Activated CD8-positive, alpha-beta memory T cell treated with anti-CD3 and anti-CD28 coated beads for 24 hours (primary cell): ENCODE data around the gene GXYLT2.
"Not testable (repeated sequence)": the region's sequence is repeated elsewhere in the genome, so short reads cannot be mapped to it uniquely, and the experiment has no call there.

Experiments
- DNase-seq: peaks from one replicate; pipeline ENCODE4 v3.0.0-alpha.2; 2020

The GXYLT2 gene

DNA sequence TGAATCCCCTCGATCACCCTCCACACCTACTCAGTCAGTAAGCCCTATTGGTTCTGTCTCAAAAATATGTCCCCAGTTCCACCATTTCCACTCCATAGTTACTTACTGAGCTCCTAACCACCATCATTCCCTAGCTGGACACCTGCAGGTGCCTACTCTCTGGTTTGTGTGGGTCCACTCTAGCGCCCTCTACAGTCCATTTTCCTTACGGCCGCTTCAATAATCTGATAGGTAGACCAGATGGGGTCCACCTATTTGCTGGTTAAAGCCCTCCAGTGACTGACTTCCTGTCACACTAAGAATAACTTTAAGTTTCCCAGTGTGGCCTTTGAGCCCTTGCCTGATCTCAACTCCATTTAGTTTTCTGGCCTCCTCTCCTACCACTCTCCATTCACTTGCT, 5.0 kb downstream of the GXYLT2 start:
- no peak for DNase-seq

DNA sequence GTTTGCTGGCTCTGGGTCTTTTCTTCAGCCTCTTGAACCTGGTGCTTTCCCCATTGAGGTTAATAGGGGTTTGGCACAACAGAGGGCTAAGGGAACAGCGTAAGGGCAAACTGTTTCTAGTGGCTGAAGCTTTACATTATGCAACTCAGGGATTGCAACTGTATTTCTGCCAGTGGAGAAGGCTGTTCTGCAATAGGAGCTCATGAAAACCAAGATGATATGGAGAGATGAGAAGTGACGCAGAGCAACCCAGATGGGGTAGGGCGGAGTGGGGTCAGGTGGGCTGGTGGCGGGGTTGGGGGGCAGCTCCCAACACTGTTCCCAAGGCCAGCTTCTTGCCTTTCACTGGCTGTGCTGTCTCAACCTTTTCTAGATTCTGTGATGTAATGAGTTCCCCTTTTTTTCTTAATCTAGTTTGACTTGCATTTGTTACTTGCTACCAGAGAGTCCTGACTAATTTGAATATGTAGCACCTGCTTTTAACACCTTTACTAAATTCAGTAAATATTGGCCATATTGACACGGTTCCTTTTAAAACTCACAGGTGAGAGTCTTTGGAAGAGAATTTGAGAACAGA, 7.2 kb downstream of the GXYLT2 start:
- no peak for DNase-seq

DNA sequence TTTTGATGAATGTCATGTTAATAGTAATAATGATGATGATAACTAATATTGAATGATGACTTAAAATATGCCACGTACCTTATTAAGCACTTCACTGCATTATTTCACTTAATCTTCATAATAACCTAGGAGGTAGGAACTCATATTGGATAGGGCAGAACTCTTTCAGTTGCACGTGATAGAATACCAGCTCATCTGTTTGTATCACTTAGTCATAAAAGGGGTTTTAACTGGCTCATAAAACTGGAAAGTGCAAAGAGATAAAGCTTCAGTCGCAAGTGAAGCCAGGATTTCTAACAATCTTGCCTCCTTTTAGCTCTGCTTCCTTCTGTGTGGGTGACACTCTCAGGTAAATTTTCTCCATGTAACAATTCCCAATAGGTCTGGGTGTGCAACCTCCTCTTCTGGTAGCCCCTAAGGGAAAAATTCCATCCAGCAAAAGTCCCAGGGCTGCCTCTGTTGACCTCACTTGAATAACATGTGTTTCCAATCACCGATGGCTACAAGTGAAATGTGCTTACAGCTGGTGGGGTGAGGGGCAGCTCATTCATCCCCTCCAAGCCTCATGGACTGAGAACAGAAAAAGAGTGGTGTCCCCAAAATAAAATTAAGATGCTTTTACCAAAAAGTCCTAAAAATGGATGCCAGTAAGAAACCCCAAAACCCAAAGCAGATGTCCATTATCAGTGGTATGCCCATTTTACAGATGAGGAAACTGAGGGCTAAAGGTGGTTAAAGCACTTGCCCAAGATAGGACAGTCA, 9.3 kb downstream of the GXYLT2 start:
- no peak for DNase-seq

DNA sequence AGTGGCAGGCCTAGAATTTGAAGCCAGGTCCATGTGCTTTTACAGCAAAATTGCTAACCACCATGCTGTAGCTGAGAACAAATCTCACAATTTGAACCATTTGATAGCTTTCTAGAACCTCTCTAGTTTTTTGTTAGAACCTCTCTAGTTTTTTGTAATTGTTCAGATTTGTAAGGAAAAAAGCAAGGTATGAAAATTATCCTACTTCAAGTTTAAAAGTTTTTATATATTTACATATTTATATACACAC, 9.8 kb downstream of the GXYLT2 start:
- DNase-seq = no peak

DNA sequence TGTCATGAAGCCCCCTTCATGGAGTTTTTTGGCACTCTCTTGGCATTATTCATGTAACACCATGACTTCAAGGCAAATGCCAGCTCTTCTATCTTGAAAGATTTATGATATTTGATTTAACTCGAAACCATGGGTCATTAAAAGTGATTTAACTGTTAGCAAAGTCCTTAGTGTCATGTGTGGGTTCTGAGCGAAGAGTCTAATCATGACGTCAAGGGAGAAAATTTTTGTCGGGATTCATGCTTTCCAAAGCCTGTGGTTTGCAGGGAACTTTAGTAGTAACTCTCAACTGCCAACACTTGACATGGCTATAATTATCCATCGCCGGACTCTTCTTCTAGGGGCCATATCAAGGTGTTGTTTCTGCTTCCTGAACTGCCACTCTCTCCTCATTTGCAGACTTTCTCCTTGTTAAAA, 11.5 kb downstream of the GXYLT2 start:
- DNase-seq = no peak

DNA sequence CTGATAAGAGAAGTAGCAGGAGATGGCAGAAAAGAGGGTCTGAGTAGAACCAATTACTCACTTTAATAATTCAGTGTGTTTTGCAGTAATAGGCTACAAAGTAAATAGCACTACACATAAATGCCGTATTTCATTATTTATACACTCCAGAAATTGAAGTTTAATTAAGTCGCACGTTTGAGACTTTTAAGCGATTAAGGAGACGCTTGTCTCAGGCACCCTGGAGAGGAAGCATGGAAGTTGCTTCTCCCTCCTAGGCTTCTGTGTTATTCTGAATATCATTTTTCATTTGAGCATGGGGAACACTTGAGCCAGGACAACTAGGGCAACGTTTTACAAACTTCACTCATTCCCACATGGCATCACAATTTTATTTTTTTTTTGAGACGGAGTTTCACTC, 12.2 kb downstream of the GXYLT2 start:
- no peak for DNase-seq

DNA sequence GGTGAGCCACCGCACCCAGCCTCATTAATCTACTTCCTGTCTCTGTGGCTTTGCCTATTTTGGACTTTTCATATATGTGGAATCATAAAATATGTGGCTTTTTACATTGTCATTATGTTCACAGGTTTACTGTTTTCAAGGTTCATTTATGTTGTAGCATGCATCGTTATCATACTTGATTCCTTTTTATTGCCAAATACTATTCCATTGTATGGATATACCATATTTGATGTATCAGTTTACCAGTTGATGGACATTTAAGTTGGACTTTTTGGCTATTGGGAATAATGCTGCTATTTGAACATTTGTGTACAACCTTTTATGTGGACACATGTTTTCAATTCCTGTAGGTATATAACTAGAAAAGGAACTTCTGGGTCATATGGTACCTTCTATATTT, 14.0 kb downstream of the GXYLT2 start:
- DNase-seq = no peak

DNA sequence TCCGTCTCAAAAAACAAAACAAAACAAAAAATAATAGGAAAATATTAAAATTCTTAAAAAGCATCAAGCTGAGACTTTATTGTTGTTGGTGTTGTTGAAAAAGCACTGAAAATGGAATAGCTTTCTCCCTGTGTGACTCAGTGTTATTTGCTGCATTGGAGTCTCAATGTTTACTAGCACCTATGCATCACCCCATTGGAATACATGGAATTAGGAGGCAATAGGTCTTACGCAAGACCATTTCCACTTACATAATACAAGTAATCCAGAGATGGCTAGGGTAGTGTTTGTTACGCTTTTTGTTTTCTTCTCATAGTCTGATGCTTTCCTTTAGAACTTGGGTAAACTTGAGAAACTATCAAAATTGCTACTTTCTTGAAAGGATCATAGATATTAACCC, 15.2 kb downstream of the GXYLT2 start:
- DNase-seq = no peak

DNA sequence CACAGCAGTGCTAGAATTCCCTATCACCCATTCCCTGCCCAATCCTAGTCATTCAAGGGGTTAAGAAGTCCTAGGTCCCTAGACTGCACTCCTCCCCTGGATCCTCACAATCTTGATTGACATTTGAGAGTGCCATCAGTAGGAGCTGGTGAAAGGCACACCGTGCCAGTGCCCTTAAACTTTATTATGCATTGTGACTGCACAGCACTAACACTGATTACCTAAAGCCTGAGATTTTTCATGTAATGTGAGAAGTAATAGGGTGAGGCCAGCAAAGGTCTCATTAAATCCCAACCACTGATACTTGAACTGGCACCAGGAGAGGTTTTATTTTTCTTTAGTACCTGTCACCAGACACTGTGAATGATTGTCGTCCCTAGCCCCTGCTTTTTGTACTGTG, 16.3 kb downstream of the GXYLT2 start:
- no peak for DNase-seq

DNA sequence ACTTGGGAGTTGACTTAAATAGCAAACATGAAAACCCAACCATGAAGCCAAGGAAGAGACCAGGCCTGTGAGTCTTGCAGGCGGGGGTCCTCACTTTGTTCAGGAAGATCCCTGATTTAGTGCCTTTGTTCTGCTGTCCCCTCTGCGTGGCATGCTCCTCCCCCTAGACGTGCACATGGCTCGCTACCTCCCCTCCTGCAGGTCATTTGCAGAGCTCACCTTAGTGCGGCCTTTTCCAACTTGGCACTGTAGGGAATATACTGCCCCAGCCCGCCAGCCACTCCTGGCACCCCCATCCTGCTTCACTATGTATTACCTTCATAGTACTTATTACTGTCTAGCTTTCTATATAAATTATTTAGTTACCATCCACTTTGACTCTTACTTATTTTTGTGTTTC, 18.3 kb downstream of the GXYLT2 start:
- DNase-seq = no peak

DNA sequence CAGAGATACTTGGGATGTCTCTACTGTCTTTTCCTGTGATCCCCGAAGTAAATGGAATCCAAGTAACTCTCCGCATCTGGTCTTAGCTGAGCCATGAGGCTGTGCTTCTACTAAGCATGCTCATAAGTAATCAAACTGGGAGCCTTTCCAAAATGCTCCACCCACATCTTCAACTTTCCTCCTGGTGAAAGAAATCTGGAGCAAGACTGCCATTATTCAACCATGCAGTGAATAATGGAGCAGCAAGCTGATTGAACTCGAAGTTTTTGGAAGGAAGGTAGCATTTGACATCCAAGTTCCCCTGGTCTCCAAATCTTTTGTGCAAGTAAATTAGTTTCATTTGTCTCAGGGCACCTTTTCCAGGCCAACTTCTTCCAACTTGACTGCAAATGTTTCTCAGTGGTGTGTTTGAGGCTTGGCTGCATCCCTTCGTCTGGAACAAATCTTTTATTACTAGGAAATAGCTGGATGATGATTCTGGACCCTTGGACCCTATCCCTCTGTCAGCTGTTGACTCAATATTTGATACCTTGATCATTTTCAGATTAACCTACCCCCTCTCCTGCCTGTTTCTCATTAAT, 19.4 kb downstream of the GXYLT2 start:
- no peak for DNase-seq

DNA sequence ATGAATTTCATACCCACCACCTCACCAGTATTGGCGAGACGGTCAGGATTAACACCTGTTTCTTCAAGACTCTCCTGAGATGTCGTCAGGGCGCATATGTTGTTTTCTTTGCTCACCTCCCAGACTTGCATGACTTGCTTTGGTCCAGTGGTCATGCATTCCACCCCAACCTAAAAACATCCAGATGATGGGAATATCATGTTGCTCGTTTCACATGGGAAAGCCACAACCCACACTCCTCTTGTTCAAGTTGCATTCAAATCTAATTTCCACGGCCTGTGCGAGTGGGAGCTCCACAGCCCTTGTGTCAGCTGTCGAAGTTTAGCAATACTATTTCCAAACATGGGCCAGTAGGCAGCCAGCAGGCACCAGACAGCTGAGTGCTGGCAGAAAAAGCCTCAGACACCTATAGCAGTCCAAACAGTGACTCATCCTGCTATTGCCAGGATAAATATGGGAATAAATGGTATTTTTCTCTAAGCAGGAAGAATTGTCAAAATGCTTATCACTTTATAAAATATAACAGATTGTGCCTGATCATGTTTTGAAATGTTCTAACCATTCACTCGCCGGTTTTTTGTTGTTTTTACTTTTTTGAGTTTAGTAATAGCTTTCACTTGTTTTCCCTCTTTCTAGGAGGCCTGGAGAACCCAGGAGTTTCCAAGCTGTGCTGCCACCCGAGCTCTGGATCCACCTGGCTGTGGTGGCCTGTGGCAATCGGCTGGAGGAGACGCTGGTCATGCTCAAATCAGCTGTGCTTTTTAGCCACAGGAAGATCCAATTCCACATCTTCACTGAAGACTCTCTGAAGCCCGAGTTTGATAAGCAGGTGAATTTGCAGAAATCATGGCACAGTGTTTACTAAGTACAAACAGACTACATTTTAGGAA, 20.1 kb downstream of the GXYLT2 start:
- no peak for DNase-seq

DNA sequence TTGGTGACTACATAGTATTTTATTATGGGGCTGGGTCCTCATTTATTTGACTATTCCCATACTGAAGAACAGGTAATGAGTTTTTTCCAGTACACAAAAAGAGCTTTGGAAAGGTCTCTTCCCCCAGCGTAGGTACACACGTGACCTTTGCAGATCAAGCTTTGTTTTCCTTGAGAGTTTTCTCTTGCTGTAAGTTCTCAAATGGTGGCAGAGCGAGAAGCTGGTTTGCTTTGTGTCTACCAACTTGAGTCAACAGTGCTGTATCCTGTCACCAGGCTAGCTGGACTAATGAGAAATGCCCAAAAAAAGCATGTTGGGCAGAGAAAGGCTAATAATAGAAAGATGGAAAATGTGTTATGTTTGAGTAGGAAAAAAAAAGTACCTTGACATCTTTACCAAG, 21.7 kb downstream of the GXYLT2 start:
- DNase-seq = no peak

DNA sequence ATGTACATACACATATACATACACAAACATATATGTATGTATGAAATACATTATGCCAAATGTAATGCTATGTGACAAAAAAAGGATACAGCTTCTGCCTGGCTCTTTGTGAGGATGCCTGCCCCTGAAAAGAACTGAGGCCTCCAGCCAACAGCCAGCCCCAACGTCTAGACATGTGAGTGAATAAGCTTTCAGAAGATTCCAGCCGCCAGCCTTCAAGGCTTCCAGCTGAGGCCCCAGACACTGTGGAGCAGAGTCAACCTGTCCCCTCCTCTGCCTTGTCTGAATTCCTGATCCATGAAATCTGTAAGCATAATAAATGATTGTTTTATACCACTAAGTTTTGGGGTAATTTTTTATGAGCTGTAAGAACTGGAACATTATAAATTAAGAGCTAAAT, 24.7 kb downstream of the GXYLT2 start:
- no peak for DNase-seq

DNA sequence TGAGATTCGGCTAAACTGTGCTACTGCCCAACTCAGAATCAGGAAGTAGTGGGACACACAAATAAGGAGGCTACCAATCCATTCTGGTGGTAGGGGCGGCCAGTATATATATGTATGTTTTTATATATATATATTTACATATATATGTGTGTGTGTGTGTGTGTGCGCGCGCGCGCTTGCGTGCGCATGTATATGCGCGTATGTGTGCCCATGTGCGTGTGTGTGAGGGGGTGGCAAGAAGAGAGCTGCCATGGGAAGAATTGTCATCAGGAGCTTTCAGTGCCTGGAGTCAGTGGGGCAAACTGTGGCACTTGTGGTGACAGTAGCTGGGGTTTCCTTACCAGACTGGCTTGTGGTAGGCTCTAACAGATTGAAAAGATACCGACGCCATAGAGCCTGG, 26.5 kb downstream of the GXYLT2 start:
- DNase-seq = no peak

DNA sequence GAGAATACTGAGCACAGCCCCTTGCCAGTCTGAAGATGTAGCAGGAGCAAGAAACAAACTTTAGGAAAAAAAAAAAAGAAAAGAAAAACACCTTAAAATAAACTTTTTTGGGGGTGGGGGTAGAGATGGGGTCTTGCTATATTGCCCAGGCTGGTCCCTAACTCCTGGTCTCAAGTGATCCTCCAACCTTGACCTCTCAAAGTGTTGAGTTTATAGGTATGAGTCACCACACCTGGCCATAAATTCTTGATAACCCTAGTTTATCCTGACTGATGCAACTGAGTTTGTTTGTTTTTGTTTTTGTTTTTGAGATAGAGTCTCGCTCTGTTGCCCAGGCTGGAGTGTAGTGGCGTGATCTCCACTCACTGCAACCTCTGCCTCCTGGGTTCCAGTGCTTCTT, 28.4 kb downstream of the GXYLT2 start:
- DNase-seq = no peak

DNA sequence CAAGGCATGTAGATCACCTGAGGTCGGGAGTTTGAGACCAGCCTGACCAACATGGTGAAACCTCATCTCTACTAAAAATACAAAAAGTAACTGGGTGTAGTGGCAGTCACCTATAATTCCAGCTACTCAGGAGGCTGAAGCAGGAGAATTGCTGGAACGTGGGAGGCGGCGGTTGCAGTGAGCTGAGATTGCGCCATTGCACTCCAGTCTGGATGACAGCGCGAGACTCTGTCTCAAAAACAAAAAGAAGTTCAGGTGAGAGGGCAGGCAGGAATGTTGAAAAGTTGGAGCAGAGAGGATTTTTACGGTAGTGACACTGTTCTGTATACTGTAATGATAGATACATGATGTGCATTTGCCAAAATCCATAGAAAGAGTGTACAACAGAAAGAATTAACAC, 31.7 kb downstream of the GXYLT2 start:
- no peak for DNase-seq

DNA sequence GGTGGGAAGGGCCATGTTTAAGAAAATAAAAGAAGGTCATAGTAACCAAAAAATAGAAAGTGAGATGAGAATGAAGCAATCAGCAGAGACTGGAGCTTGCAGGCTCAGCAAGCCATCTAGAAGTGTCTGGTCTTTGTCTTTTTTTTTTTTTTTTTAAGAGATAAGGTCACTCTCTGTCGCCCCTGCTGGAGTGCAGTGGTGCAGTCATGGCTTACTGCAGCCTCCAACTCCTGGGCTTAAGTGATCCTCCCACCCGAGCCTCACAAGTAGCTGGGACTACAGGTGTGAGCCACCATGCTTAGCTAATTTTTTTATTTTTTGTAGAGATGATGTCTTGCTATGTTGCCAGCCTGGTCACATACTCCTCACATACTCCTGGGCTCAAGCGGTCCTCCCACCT, 36.2 kb downstream of the GXYLT2 start:
- no peak for DNase-seq

DNA sequence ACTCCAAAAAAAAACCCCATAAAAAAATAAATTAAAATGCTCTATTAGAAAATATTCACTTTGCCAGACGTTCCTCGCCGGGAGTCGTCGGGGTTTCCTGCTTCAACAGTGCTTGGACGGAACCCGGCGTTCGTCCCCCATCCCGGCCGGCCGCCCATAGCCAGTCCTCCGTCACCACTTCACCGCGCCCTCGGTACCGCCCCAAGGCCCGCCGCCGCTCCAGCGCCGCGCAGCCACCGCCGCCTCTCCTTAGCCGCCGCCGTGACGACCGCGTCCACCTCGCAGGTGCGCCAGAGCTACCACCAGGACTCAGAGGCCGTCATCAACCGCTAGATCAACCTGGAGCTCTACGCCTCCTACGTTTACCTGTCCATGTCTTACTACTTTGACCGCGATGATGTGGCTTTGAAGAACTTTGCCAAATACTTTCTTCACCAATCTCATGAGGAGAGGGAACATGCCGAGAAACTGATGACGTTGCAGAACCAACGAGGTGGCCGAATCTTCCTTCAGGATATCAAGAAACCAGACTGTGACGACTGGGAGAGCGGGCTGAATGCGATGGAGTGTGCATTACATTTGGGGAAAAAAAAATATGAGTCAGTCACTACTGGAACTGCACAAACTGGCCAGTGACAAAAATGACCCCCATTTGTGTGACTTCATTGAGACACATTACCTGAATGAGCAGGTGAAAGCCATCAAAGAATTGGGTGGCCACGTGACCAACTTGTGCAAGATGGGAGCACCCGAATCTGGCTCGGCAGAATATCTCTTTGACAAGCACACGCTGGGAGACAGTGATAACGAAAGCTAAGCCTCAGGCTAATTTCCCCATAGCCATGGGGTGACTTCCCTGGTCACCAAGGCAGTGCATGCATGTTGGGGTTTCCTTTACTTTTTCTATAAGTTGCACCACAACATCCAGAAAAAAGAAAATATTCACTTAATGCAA, 41.2 kb downstream of the GXYLT2 start:
- not testable (repeated sequence) for DNase-seq

DNA sequence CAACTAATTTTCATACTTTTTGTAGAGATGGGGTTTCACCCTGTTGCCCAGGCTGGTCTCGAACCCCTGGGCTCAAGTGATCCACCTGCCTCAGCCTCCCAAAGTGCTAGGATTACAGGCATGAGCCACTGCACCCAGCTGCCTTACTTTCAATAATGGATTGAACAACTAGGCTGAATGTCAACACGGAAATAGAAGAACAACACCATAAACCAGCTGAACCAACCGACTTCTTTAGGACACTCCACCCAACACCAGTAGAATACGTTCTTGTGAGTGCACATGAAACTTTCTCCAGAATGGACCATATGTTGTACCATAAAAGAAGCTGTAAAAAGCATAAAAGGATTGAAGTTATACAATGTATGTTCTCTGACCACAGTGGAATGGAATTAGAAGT, 42.9 kb downstream of the GXYLT2 start:
- DNase-seq = no peak

DNA sequence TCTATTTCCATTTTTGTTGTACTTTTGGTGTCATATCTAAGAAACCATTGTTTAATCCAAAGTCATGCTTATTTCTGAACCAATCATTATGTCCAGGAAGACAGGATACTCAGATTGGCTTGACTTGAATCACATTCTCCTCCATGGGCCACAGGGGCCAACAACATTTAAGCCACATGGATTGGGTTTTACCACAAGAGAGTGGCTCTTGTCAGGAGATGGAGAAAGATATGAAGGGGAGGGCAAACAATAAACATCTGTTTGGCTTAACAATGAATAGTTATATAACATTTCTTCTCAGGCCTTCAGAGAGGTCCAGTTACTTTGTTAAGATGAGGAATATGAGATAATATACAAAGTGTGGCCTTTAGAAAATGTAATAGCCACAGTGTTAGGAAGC, 44.6 kb downstream of the GXYLT2 start:
- no peak for DNase-seq

DNA sequence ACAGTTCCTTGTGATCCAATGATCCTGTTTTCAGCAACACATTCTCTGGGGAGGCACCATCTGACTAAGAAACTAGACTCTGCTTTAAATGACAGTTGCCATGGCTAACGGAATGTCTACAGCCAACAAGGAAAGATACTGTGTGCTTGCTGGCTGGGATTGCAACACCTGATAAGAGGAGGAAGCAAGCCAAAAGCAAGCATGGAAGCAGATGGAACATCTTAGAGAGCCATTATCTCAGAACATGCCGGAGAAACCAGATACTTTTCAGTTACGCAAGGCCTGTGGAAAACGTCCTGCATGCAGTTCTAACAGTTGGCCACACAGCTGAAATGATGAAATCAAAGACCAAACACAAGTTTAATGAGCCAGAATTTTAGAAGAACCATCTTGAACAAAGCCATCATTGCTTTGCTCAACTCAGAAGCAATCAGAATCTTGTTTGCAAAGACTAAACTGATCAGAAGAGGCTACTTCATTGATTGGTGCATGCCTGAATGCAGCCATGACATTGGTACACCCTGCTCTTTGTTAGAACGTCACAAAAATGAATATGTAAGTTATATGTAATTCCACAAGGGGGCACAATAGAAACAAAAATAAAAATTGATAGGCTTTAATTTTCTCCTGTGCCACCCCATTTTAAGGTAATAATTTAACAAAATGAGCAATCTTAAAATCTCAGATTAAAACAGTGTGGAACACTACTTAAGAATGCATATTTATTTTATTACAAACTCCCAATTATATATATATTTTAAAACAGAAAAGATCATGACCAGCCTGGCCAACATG, 50.8 kb downstream of the GXYLT2 start:
- no peak for DNase-seq
